H1 (cell line): ENCODE results near the gene POMT2. TPM values are rescaled to one million over a fixed set of nuclear protein-coding genes. Genes with fewer than 3 reads are reported as not detected.

Source experiments
- CTCF ChIA-PET: fragments of 300-600 bp; sonication (Branson Sonifier 250); formaldehyde crosslinking; loops from one replicate; lab custom pipeline; 2021; ENCODE audit not compliant: partially characterized antibody; lab: Charles Lee
- POLR2A ChIA-PET: fragments of 300-600 bp; sonication (Branson Sonifier 250); formaldehyde crosslinking; loops from one replicate; lab custom pipeline; 2021; ENCODE audit warnings: inconsistent platforms; ENCODE audit not compliant: partially characterized antibody; lab: Charles Lee
- DNase-seq, 2 experiments: peaks; one replicate each; pipeline versions ENCODE4 v3.0.0 to v3.0.0-alpha.2; 2010 to 2022; ENCODE audit warnings: low spot score in 2 of 2, low read depth in 1 of 2, mixed read lengths in 1 of 2
- FAIRE-seq: peaks from 2 replicates; lab custom pipeline; 2011; peaks lifted over from hg19 to GRCh38; lab: Jason Lieb, UNC
- H2AFZ ChIP-seq: 2 replicates; pipeline ENCODE4 v1.8.1; 2012; ENCODE audit warnings: low read length, inconsistent platforms
- H2AK5ac ChIP-seq: 2 replicates; pipeline ENCODE4 v1.6.1; 2013; ENCODE audit warnings: low read depth, low read length
- H2BK120ac ChIP-seq: replicated peaks from 2 replicates; pipeline ENCODE3; 2013; ENCODE audit warnings: low read depth, low read length, inconsistent platforms
- H2BK12ac ChIP-seq: 2 replicates; pipeline ENCODE4 v1.6.1; 2013; ENCODE audit warnings: low read depth, low read length
- H2BK15ac ChIP-seq: 2 replicates; pipeline ENCODE4 v1.6.1; 2013; ENCODE audit warnings: low read length
- H2BK20ac ChIP-seq: 2 replicates; pipeline ENCODE4 v1.6.1; 2013; ENCODE audit warnings: low read length
- H2BK5ac ChIP-seq: 2 replicates; pipeline ENCODE4 v1.6.1; 2013; ENCODE audit warnings: low read depth, low read length
- H3K14ac ChIP-seq: 2 replicates; pipeline ENCODE4 v1.6.1; 2013; ENCODE audit warnings: inconsistent platforms; ENCODE audit not compliant: insufficient read length
- H3K18ac ChIP-seq: 2 replicates; pipeline ENCODE4 v1.6.1; 2013; ENCODE audit warnings: low read length; ENCODE audit errors: extremely low read depth
- H3K23ac ChIP-seq: 2 replicates; pipeline ENCODE4 v1.6.1; 2013; ENCODE audit warnings: inconsistent platforms; ENCODE audit not compliant: insufficient read length
- H3K23me2 ChIP-seq: 2 replicates; pipeline ENCODE4 v1.6.1; 2013; ENCODE audit warnings: low read depth, low read length
- H3K27ac ChIP-seq: 2 replicates; pipeline ENCODE4 v1.6.1; 2011; ENCODE audit warnings: low read depth, low read length, inconsistent platforms
- H3K27me3 ChIP-seq, 4 experiments: replicated peaks in 1 of 4; 1 replicate in 1 of 4; 2 replicates in 3 of 4; pipeline versions ENCODE4 v1.6.1 to v1.8.1; 2011 to 2013; ENCODE audit warnings: low read length in 3 of 4, mild to moderate bottlenecking in 3 of 4, inconsistent platforms in 2 of 4, mixed read lengths in 2 of 4, moderate library complexity in 1 of 4; ENCODE audit not compliant: control insufficient read depth in 3 of 4, insufficient read depth in 3 of 4; ENCODE audit errors: extremely low read depth in 1 of 4
- H3K36me3 ChIP-seq, 4 experiments: 2 replicates each; pipeline versions ENCODE4 v1.6.1 to v1.8.1; 2011 to 2013; ENCODE audit warnings: mild to moderate bottlenecking in 4 of 4, low read length in 3 of 4, moderate library complexity in 2 of 4, control low read depth in 1 of 4, inconsistent platforms in 1 of 4; ENCODE audit not compliant: insufficient read depth in 4 of 4, control insufficient read depth in 2 of 4
- H3K4ac ChIP-seq: replicated peaks from 2 replicates; pipeline ENCODE3; 2013; ENCODE audit warnings: low read length, low read depth, mixed read lengths, inconsistent platforms; ENCODE audit not compliant: insufficient read length
- H3K4me1 ChIP-seq, 4 experiments: replicated peaks in 1 of 4; 1 replicate in 1 of 4; 2 replicates in 3 of 4; pipeline versions ENCODE4 v1.6.1 to v1.8.1; 2011 to 2013; ENCODE audit warnings: low read length in 3 of 4, inconsistent platforms in 2 of 4, mixed read lengths in 1 of 4; ENCODE audit not compliant: insufficient read depth in 4 of 4, control insufficient read depth in 3 of 4
- H3K4me2 ChIP-seq, 2 experiments: 2 replicates each; pipeline versions ENCODE4 v1.6.1 to v1.8.1; 2011 to 2013; ENCODE audit warnings: low read depth in 2 of 2, low read length in 2 of 2, control low read depth in 1 of 2, inconsistent platforms in 1 of 2, mild to moderate bottlenecking in 1 of 2; ENCODE audit not compliant: insufficient read depth in 1 of 2
- H3K4me3 ChIP-seq, 4 experiments: fragments of 200-600, 300-600 bp in 1 of 4; sonication (generic), shearing (Covaris generic), sonication (Bioruptor Twin) in 1 of 4; 2 replicates each; pipeline versions ENCODE4 v1.5.1 to v1.8.1; 2011 to 2016; ENCODE audit warnings: low read length in 4 of 4, low read depth in 3 of 4, control low read depth in 2 of 4, inconsistent platforms in 2 of 4, mild to moderate bottlenecking in 2 of 4, mixed read lengths in 1 of 4, moderate library complexity in 1 of 4; ENCODE audit not compliant: insufficient read depth in 2 of 4; ENCODE audit errors: extremely low read depth in 1 of 4
- H3K56ac ChIP-seq: replicated peaks from 2 replicates; pipeline ENCODE3; 2013; ENCODE audit warnings: low read depth, mild to moderate bottlenecking, mixed read lengths, low read length, inconsistent platforms; ENCODE audit not compliant: insufficient read length
- H3K79me1 ChIP-seq: 2 replicates; pipeline ENCODE4 v1.6.1; 2013; ENCODE audit warnings: low read depth, low read length, control low read depth
- H3K79me2 ChIP-seq, 2 experiments: 2 replicates each; pipeline versions ENCODE4 v1.6.1 to v1.8.1; 2012 to 2013; ENCODE audit warnings: low read length in 2 of 2, mild to moderate bottlenecking in 2 of 2, inconsistent platforms in 1 of 2; ENCODE audit not compliant: insufficient read depth in 2 of 2, control insufficient read depth in 1 of 2
- H3K9ac ChIP-seq, 4 experiments: replicated peaks in 1 of 4; 1 replicate in 1 of 4; 2 replicates in 3 of 4; pipeline versions ENCODE4 v1.6.1 to v1.8.1; 2011 to 2013; ENCODE audit warnings: low read depth in 3 of 4, low read length in 3 of 4, control low read depth in 2 of 4, mild to moderate bottlenecking in 2 of 4, moderate library complexity in 2 of 4, inconsistent platforms in 1 of 4; ENCODE audit errors: extremely low read depth in 1 of 4
- H3K9me3 ChIP-seq, 2 experiments: 2 replicates each; pipeline versions ENCODE4 v1.6.1 to v1.8.1; 2012 to 2013; ENCODE audit warnings: mild to moderate bottlenecking in 2 of 2, moderate library complexity in 2 of 2, control low read depth in 1 of 2, inconsistent platforms in 1 of 2, low read depth in 1 of 2, low read length in 1 of 2, mixed read lengths in 1 of 2; ENCODE audit not compliant: insufficient read depth in 2 of 2
- H4K20me1 ChIP-seq, 2 experiments: replicated peaks in 1 of 2; 2 replicates each; pipeline versions ENCODE3 to v1.8.1; 2011 to 2013; ENCODE audit warnings: inconsistent platforms in 2 of 2, low read length in 2 of 2, mild to moderate bottlenecking in 1 of 2; ENCODE audit not compliant: insufficient read depth in 2 of 2, control insufficient read depth in 1 of 2
- H4K5ac ChIP-seq: 2 replicates; pipeline ENCODE4 v1.6.1; 2013; ENCODE audit warnings: low read length, low read depth, mixed read lengths, inconsistent platforms; ENCODE audit not compliant: insufficient read length
- H4K8ac ChIP-seq: 2 replicates; pipeline ENCODE4 v1.8.0; 2013; ENCODE audit warnings: mild to moderate bottlenecking, moderate library complexity, low read length, inconsistent platforms; ENCODE audit not compliant: insufficient read depth; ENCODE audit errors: extremely low read depth
- H4K91ac ChIP-seq: replicated peaks from 2 replicates; pipeline ENCODE3; 2013; ENCODE audit warnings: low read length, mixed read lengths, inconsistent platforms; ENCODE audit not compliant: insufficient read length
- CTCF ChIP-seq, 3 experiments: IDR thresholded peaks; 1 replicate in 2 of 3; 2 replicates in 1 of 3; pipeline versions ENCODE4 v1.5.1 to v1.6.1; 2011; ENCODE audit warnings: low read length in 3 of 3, mild to moderate bottlenecking in 3 of 3, inconsistent platforms in 2 of 3, low read depth in 1 of 3, moderate library complexity in 1 of 3; ENCODE audit not compliant: insufficient read depth in 1 of 3; ENCODE audit errors: control extremely low read depth in 1 of 3
- PHF8 ChIP-seq: fragments of 200-600 bp; sonication (generic); conservative IDR thresholded peaks from 2 replicates; pipeline ENCODE4 v1.7.1; 2012; ENCODE audit warnings: low read depth, mild to moderate bottlenecking, inconsistent platforms, low read length, moderate library complexity
- RAD21 ChIP-seq, 2 experiments: IDR thresholded peaks in 1 of 2; conservative IDR thresholded peaks in 1 of 2; 2 replicates each; pipeline ENCODE4 v1.6.1; 2011; ENCODE audit warnings: low read depth in 2 of 2, low read length in 2 of 2, improper control_type of control experiment in 1 of 2, inconsistent platforms in 1 of 2, mild to moderate bottlenecking in 1 of 2, moderate library complexity in 1 of 2
- ZNF274 ChIP-seq: IDR thresholded peaks from 2 replicates; pipeline ENCODE4 v1.7.0; 2012; ENCODE audit warnings: low read length, borderline replicate concordance; ENCODE audit errors: extremely low read depth
- WGBS, 2 experiments: shearing (Covaris generic) in 1 of 2; methylation state at CpG; one replicate each; pipeline versions ENCODE4 v1.1.6 to v1.1.7; 2013 to 2015; ENCODE audit warnings: low lambda C conversion rate in 2 of 2, mixed read lengths in 2 of 2, inconsistent platforms in 1 of 2, low coverage in 1 of 2, missing lambda C conversion rate in 1 of 2; ENCODE audit not compliant: insufficient replicate concordance in 2 of 2, insufficient coverage in 1 of 2, insufficient read length in 1 of 2; ENCODE audit errors: extremely low coverage in 1 of 2, missing lambda C conversion rate in 1 of 2; 5-methylcytosine and 5-hydroxymethylcytosine counted together
- polyA plus RNA-seq, 7 experiments: library from polyadenylated mRNA; depleted of rRNA in 3 of 7; stranded (reverse) in 5 of 7; unstranded in 2 of 7; fragments of >200 nt in 5 of 7; fragments of 200-250 nt in 2 of 7; gene quantifications; 1 replicate in 5 of 7; 2 replicates in 1 of 7; 4 replicates in 1 of 7; pipeline versions ENCODE4 v1.2.1 to v1.2.3, GENCODE V29; 2011 to 2013; ENCODE audit warnings: missing spikeins in 2 of 7, mixed read lengths in 2 of 7
- total RNA-seq: library from RNA; stranded (reverse); fragmentation: NEBNext Ultra II Directional; extraction: Animal tissue kit (Norgen Biotek cat#: 25700); gene quantifications from 2 replicates; pipeline ENCODE4 v1.2.1, GENCODE V29; 2021

Gene POMT2
- total and polyA plus RNA-seq, 2 of the 8 experiments (the other 6 are each of a cell fraction or from before 2014, with no cell fraction given) = 20.8 to 44.9 TPM

- WGBS, 2 experiments = 77% methylated on average over 7 of the region's 8 CpGs; no CpG with 5 or more reads in 1 of the 2 experiments
- H3K27ac ChIP-seq = no peak overlapping the region
- H4K20me1 ChIP-seq = peaks cover 0 to 1% of the 10 kb centered on the region in 2 experiments
- H3K18ac ChIP-seq = no peak overlapping the region
- ChIA-PET CTCF (interaction anchor here (0.7 to 5.6 kb wide), 31 partner anchors 8 to 491 kb away, joined by 3 to 32 read pairs (median 4); partner anchors contain the start of gene ZDHHC22), POLR2A (interaction anchor here (0.6 to 1.0 kb wide), 2 partner anchors 165 to 1475 kb away, joined by 3 to 4 read pairs; no protein-coding TSS in a partner anchor)
- H2BK120ac ChIP-seq = no peak overlapping the region
- H3K4ac ChIP-seq = no peak overlapping the region
- no peak overlapping the region for H2BK15ac ChIP-seq
- peaks cover 3% of the 10 kb centered on the region; the same call in 1 of the 2 replicates for H3K23me2 ChIP-seq
- H3K4me1 ChIP-seq = peaks cover 0 to 4% (median 3%) of the 10 kb centered on the region in 4 experiments; a peak in 2 of 7 replicates
- H2BK5ac ChIP-seq = no peak overlapping the region
- no peaks in the 10 kb centered on the region for H3K9me3 ChIP-seq
- H2BK20ac ChIP-seq = no peak overlapping the region
- H3K79me1 ChIP-seq = no peaks in the 10 kb centered on the region
- no peak overlapping the region for H4K5ac ChIP-seq
- H3K4me2 ChIP-seq = no peak overlapping the region
- no peak overlapping the region for H4K91ac ChIP-seq
- H4K8ac ChIP-seq = peak overlapping the region; percentile 83; the same call in 1 of the 2 replicates
- peaks cover 0 to 5% (median 3%) of the 10 kb centered on the region in 4 experiments; a peak in 3 of 8 replicates for H3K36me3 ChIP-seq
- peaks cover 8 to 24% (median 23%) of the 10 kb centered on the region in 4 experiments for H3K27me3 ChIP-seq
- no peak overlapping the region for H3K14ac ChIP-seq
- no peak overlapping the region for H3K4me3 ChIP-seq
- H2AFZ ChIP-seq = no peak overlapping the region
- no peaks in the 10 kb centered on the region for H3K79me2 ChIP-seq
- H3K9ac ChIP-seq = no peak overlapping the region
- H3K23ac ChIP-seq = no peak overlapping the region
- no peak for FAIRE-seq
- H2BK12ac ChIP-seq = no peak overlapping the region
- DNase-seq = no peak
- H2AK5ac ChIP-seq = no peak overlapping the region
- no peak overlapping the region for H3K56ac ChIP-seq
- TF ChIP-seq CTCF (IDR thresholded peaks at IDR 0.05; ENCODE audit: control extremely low read depth in 1 of 3, insufficient read depth in 1 of 3, low read depth in 1 of 3, low read length in 3 of 3) (peak; percentile 36 to 44 (median 38); a peak in 3 of 4 replicates), ZNF274 (no peak), PHF8 (no peak), RAD21 (IDR thresholded peaks at IDR 0.05 in 1 of 2, conservative IDR thresholded peaks at IDR 0.05 in 1 of 2; ENCODE audit: low read depth in 2 of 2, low read length in 2 of 2) (peak; percentile 48 to 57)
Measured at GRCh38 chr14:77275601-77276017, 45.1 kb downstream of the POMT2 start.
